GM19397 (cell line): ENCODE results near the gene DYNLT2B.
"Not testable (repeated sequence)": the region's sequence is repeated elsewhere in the genome, so short reads cannot be mapped to it uniquely, and the experiment has no call there.

ENCODE experiments used
- ATAC-seq: cut with Tn5 transposase; IDR thresholded peaks from one replicate; pipeline ENCODE4 v1.9.1; 2021; ENCODE audit warnings: mild to moderate bottlenecking, moderate library complexity; ENCODE audit not compliant: unreplicated experiment

DYNLT2B gene

DNA sequence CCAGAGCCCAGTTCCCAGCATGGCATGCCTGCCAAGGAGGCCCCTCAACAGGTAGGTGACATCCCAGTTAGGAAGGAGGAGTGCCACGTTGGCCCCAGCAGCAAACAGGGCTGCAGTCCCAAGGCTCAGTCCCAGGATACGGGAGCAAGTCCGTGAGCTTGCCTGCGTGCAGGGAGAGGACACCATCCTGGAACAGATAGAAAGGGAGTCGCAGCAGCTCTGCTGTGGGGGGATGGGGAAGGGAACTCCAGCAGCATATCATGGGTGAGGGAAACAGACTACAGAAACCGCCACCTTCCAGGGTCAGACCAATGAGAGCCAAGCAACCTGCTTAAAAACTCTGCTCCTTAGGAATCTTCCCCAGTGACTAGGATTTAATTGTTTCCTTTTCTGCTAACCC lies 9.4 kb upstream of the DYNLT2B start:
- no peak for ATAC-seq

DNA sequence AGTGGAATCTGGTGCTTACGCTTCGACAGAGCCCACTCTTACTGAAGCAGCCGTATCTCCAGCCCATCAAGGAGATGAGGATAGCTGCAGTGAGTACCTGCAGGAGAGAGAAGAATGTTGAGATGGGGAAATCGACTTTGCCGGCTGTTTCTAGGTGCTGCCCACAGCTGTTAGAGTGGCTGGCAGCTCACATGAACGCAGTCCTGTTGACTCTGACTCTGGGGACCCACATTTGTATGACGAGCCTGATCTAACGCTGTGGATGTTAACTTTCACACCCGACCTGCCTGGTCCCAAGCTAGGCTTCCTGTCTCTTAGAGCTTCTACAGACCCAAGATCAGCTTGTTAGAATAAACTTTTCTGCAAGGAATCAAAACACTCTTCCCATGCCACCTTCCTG lies 8.9 kb upstream of the DYNLT2B start:
- ATAC-seq = no peak

DNA sequence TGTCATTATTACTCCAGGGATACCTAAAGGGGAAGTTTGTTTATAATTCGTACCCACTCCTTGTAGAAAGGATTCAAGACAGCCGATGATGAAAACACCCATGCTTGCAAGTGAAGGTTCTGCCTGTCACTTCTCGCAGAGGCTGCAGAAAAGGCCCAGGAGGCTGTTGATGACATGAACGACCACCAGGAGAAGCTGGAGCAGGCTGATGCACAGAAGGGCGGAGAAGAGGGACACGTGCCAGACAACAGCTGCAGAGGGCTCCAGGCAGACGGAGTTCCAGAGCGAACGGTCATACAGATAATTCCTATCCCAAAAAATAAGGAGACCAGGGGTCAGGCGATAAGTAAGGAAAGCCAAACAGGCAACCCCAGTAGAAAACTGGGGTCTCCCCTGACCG lies 5.7 kb upstream of the DYNLT2B start:
- no peak for ATAC-seq

DNA sequence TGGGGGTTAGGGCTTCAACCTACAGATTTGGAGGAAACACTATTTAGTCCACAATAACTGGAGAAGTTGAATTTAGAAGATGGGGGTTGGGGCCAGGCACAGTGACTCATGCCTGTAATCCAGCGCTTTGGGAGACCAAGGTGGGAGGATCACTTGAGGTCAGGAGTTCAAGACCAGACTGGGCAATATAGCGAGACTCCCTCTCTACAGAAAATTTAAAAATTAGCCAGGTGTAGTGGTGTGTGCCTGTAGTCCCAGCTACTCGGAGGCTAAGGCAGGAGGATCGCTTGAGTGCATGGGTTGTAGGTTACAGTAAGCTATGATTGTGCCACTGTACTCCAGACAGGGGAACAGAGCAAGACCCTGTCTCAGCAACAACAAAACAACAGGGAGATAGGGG lies 5.0 kb upstream of the DYNLT2B start:
- no peak for ATAC-seq

DNA sequence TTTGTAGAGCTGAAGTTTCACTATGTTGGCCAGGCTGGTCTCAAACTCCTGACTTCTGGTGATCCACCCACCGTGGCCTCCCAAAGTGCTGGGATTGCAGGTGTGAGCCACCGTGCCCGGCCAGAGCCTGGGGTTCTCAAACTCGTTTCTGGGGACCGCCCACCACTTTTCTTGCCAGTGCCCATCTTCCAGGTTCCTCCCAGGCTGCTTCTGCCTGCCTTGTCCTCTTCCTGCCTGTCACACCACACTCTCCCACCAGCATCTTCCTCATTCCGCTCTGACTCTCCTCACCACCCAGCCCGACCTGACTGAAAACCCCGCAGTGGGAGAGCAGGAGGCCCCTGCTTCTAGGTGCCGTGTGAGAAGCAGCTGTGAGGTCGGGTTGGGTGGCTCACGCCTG lies 3.1 kb upstream of the DYNLT2B start:
- ATAC-seq = no peak

DNA sequence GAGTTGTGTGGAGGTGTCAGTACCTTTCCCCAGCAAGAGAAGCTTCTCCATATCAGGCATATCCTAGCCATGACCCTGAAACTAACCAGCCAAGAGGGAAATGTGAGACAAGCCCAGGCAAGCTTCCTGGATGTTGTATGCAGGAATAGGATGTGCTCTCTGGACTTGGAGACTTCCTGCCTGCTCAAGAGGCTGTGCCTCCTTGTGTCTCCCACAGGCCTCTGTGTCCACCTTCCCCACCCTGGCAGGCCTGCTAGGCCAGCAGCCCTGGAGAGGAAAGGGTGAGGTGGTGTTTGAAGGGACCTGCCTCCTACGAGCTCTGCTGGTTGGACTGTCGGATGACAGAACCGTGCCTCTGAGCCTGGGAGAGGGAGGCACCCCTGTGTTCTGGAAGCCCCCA lies 2.1 kb upstream of the DYNLT2B start:
- ATAC-seq = no peak

DNA sequence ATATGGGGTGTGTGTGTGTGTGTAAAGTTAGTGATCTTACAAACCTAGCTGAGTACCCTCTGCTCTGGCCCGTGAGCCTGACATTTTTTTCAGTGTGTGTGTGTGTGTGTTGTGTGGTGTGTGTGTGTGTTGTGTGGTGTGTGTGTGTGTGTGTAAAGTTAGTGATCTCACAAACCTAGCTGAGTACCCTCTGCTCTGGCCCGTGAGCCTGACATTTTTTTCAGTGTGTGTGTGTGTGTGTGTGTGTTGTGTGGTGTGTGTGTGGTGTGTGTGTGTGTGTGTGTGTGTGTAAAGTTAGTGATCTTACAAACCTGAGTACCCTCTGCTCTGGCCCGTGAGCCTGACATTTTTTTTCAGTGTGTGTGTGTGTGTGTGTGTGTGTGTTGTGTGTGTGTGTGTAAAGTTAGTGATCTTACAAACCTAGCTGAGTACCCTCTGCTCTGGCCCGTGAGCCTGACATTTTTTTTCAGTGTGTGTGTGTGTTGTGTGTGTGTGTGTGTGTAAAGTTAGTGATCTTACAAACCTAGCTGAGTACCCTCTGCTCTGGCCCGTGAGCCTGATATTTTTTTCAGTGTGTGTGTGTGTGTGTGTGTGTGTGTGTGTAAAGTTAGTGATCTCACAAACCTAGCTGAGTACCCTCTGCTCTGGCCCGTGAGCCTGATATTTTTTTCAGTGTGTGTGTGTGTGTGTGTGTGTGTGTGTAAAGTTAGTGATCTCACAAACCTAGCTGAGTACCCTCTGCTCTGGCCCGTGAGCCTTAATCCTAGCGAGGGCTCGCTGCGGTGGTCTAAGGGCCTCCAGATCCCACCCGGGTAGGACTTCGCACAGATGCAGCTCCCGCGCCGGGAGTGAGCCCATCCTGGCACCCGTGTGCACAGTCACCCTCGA lies 997 bp downstream of the DYNLT2B start:
- ATAC-seq = not testable (repeated sequence)

DNA sequence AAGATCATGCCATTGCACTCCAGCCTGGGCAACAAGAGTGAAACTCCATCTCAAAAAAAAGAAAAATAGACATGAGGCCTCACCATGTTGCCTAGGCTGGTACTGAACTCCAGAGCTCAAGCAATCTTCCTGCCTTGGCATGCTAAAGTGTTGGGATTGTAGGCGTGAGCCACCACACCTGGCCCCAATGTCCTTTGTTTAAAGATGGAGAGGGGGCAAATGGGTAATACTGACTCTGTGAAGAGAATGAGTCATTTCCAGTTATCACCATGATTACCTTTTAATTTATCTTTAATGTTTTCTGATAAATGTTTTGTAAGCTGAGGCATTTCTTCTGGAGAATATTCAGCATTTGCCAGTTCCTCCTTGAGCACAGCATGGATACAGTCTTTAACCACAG lies 2.2 kb downstream of the DYNLT2B start:
- no peak for ATAC-seq

DNA sequence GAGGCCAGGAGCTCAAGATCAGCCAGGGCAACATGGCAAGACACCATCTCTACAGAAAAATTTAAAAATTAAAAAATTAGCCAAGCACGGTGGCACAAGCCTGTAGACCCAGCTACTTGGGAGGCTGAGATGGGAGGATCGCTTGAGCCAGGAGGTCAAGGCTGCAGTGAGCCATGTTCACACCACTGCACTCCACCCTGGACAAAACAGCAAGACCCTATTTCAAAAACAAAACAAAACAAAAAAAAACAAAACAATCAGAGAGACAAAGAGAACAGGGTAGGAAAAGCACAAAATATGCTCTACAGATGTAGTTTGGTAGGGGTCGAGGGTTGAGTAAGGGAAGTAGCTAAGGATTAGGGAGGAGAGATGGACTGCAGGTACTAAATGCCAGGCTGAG lies 3.4 kb downstream of the DYNLT2B start:
- no peak for ATAC-seq

DNA sequence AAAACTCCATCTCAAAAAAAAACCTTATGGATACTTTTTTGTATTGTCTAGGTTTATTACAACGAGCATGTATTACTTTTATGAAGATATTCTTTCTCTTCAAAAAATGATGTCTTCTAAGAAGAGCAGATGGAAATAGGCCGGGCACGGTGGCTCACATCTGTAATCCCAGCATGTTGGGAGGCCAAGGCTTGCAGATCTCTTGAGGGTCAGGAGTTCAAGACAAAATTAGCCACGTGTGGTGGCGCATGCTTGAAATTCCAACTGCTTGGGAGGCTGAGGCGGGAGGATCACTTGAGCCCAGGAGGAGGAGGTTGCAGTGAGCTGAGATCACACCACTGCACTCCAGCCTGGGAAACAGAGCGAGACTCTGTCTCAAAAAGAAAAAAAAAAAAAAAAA lies 4.0 kb downstream of the DYNLT2B start:
- not testable (repeated sequence) for ATAC-seq

DNA sequence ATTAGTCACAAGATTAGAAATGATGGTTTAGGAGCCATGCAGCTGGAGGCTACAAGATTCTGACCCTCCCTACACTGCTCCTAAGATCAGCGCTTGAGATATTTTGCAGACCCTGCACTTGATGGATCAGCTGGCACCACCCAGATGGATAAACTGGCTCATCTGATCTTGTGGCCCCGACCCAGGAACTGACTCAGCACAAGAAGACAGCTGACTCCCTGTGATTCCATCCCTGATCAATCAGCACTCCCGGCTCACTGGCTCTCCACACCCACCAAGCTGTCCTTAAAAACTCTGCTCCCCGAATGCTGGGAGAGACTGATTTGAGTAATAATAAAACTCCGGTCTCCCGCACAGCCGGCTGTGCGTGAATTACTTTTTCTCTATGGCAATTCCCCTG lies 15.1 kb downstream of the DYNLT2B start:
- ATAC-seq = not testable (repeated sequence)

DNA sequence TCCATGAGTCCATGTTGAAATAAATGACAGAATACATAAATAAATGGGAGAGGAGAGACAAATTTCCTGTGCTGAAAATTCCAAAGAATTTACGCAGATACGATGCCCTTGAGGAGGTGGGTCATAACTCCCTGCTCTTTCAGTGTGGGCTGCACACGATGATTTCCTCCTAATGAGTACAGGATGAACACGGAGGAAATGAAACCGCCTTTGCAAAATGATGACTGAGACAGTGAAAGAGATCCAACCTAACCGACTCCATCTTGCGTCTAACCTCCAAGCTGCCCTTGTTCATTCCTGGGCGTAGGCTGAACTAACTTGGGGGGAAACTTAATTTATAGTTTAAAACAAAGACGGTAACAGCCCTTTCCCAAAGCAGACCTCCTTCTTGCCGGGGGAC lies 15.5 kb downstream of the DYNLT2B start:
- ATAC-seq = not testable (repeated sequence)

DNA sequence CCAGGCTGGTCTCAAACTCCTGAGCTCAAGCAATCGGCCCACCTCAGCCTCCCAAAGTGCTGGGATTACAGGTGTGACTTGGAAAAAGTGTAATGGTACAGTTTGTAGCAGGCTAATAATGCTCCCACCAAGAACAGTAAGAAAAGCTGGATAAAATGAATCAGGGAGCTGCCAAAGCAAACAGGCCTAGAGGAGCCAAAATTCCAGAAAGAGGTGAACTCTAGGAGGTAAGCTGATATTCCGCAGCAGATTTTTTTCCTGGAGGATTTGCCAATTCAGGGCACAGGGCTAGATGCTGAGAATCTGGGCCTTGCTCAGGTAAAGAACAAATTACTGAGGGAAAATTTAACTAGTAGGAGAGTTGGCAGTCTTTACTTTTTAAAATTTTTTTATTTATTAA lies 19.5 kb downstream of the DYNLT2B start:
- no peak for ATAC-seq

DNA sequence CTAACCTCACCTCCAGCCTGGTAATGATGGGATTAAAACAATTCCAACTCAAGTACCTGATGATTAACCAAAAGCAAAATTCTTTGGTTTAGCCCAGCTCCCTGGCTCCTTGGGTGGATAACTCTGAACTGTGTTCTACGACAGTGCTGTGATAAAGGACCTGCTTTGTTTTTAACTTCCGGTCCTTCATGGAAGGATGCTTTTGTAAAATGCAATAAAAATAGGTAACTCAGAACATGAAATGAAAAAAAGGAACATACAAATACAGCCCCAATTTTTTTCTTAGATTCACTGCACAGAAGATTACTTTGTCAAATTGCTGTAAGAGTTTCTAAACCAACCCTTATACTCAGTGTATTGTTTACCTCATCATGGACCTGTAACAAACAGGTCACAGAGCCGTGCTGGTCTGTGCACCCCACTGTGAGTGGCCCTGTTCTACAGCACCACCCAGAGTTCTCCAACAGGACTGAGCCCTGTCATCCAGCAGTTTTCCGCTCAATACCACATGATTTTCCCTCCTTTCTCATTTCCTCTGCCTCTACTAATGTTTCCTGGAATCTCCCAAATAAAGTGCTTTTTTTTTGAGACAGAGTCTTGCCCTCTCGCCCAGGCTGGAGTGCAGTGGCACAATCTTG lies 25.6 kb downstream of the DYNLT2B start:
- ATAC-seq = no peak

DNA sequence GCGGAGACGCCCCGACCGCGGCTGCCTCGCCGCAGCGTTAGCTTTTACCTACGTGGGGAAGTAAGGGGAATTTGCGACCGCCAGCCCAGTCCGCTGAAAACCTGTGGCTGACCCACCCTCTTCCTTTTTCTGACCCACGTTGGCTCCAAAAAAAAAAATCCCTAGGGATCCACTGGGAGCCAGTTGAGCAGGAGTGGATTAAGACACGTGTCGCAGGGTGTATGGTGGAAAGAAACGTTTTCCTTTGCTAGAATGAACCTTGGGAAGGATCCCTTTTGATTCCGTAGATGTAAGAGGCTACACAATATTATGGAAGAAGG lies 29.9 kb downstream of the DYNLT2B start:
- ATAC-seq = no peak

DNA sequence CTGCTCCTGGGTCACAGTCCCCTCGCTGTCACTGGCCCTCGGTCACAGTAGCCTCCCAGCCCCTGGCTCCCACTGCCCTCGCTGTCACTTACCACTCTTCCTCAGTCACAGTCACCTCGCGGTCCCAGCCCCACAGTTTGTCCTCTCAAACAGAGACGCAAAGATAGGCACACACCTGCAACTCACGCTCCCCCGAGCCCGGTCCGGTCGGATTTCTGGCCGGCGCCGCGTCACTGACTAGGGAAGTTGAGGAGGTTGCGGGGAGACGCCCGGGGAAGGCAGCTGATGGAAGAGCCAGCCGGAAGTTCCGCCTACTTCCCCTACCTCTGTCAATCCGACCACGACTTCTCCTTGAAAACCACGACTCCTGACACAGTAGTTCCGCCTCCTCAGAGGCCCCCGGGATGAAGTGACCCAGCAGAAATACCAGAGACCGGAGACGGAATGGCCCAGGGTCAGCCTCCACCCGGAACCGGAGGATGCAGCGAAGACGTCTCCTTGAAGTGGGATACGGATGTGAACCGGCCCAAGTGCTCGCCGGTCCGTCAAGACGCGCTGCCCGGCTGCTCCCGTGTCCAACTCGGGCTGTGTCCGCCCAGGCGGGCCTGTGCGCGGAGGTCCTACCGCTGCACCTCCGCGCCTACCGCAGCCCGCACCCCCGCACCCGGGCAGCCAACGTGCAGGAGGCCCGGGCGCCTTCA lies 30.4 kb downstream of the DYNLT2B start, which contains the start of gene PCYT1A:
Gene PCYT1A (minus strand): TSS at position 287 of the 701 bp plus-strand sequence. CDS start 17,195 bp downstream, outside the sequence.
- ATAC-seq = peak; percentile 89

DNA sequence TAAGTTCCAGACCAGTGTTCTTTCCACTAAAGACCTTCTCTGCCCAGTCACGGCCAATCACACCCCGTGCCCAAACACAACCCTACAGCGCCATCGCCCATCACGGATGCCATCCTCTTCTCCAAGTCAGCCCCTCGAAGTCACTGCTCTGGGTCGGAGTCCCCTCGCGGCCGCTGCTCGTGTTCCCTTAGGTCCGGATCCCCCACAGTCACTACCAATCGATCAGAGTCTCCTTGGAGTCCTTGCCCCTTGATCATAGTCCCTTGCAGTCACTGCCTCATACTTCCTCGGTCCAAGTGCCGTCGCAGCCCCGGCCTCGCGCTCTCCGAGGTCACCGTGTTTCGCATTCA lies 31.0 kb downstream of the DYNLT2B start:
- ATAC-seq = peak; percentile 9

DNA sequence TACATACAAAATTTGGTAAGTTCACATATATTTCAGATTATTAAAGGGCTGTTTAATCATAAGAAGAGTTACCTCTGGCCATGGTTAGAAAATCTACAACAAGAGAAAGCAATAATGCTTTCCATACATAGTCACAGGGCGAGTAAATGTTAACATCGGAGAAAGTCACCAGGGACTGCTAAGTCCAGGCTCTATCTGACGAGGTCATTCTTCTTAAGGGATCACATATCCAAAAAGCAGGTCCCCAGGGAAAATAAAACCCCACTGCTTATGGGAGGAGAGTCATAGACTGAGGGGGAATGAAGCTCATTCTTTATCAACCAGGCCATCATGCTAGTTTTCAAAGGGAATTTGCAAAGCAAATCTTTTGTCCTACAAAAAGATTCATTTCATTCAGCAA lies 33.6 kb downstream of the DYNLT2B start:
- no peak for ATAC-seq

DNA sequence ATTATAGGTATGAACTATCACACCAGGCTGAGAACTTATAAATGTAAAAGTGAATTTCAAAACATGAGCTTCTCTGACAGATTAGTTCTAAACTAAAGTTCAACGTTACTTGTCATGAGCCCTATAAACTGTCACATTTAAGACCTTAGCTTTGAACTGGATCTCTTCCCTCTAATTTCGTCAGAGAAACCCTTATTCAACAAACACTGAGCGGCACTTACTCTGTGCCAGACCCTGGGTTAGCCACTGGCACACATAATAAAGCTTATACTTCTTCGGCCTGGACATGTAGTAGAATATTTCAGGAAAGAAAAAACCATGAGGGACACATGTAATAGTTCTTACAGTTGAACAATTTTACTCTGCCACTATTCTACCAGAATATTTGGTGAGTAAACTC lies 36.1 kb downstream of the DYNLT2B start:
- no peak for ATAC-seq

DNA sequence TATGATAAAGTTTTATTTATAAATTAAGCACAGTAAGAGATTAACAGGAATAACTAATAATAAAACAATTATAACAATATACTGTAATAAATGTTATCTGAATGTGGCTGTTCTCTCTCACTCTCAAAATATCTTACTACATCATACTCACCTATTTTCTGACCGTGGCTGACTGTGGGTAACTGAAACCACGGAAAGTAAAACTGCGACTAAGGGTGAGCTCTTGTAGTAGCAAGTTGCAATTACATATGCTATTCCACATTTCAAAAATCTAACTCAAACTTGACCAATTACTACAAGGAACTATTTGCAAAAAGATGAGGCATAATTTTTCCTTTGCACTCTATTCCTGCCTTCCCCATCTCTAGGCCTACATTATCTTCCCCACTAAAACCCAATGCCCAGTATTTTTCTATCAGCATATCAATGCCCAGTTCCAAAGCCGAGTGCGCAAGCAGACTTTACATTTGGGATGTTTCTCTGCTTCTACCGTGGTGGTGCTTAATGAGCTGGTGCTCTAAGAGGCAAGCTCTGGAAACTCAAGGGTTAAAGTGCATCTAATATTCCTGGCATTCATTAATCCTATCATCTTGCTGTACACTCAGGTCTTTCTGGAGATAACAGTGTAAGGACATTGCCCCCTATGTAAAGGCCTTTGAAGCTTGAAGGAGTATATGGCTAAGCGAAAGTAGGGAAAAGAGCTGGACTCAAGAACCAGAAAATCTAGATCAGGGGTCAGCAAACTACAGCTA lies 37.2 kb downstream of the DYNLT2B start:
- no peak for ATAC-seq

DNA sequence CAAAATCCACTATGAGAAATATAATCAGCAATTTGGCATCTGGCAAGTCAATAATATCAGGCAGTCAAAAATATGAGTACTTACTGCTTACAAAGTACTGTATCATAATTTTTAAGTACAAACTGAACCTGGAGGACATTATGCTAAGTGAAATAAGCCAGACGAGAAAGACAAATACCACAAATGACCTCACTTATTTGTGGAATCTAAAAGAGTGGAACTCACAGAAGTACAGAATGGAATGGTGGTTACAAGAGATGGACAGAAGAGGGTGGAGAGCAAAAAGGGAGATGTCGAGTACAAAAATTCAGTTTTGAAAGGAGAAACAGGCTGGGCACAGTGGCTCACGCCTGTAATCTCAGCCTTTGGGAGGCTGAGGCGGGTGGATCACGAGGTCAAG lies 42.9 kb downstream of the DYNLT2B start:
- no peak for ATAC-seq
